Uterus (tissue), 4 donors: ENCODE results near the gene SLC6A6. TPM values are rescaled to one million over a fixed set of nuclear protein-coding genes. Genes with fewer than 3 reads are reported as not detected.

Experiments used
- DNase-seq, 2 donors: peaks; one replicate each; pipeline ENCODE4 v3.0.0-alpha.2; 2019 to 2020
- H3K27ac ChIP-seq, 2 donors: fragments of 200-600 bp; sonication (generic); 1 replicate in 1 of 2; 2 replicates in 1 of 2; pipeline ENCODE4 v1.5.1; 2016 to 2018
- H3K27me3 ChIP-seq, 2 donors: fragments of 200-600 bp; sonication (generic); one replicate each; pipeline ENCODE4 v1.5.1; 2018 to 2019; ENCODE audit warnings: control low read depth in 1 of 2
- H3K36me3 ChIP-seq, 2 donors: fragments of 200-600 bp; sonication (generic); one replicate each; pipeline ENCODE4 v1.5.1; 2019; ENCODE audit warnings: control low read depth in 1 of 2
- H3K4me1 ChIP-seq, 2 donors: fragments of 200-600 bp; sonication (generic); one replicate each; pipeline ENCODE4 v1.5.1; 2018 to 2019; ENCODE audit warnings: control low read depth in 1 of 2
- H3K4me3 ChIP-seq, 2 donors: fragments of 200-600 bp; sonication (generic); 1 replicate in 1 of 2; 2 replicates in 1 of 2; pipeline ENCODE4 v1.5.1; 2018 to 2019; ENCODE audit warnings: mild to moderate bottlenecking in 1 of 2
- H3K9me3 ChIP-seq, 2 donors: fragments of 200-600 bp; sonication (generic); one replicate each; pipeline ENCODE4 v1.5.1; 2019; ENCODE audit warnings: control low read depth in 1 of 2
- POLR2A ChIP-seq, 2 donors: fragments of 450-650 bp; IDR thresholded peaks; one replicate each; pipeline ENCODE4 v1.6.1; 2016; ENCODE audit warnings: antibody characterized with exemption in 2 of 2, mild to moderate bottlenecking in 1 of 2, moderate library complexity in 1 of 2
- intact Hi-C: fragments of 100-400 bp; cut with DNase I; formaldehyde crosslinking; loops from one replicate; pipeline ENCODE4 v1.15.1; 2023; ENCODE audit warnings: low total_unique reads
- total RNA-seq, 4 donors: library from RNA; depleted of rRNA in 3 of 4; stranded (reverse); fragments of >200 nt in 3 of 4; gene quantifications; one replicate each; pipeline versions ENCODE4 v1.1.0 to v1.2.4, GENCODE V29; 2014 to 2023
- TF ChIP-seq, protein P1 (sequence below), 4 experiments: fragments of 200-600 bp in 2 of 4; fragments of 450-650 bp in 2 of 4; sonication (generic) in 2 of 4; IDR thresholded peaks; one replicate each; pipeline ENCODE4 v1.5.1; 2016 to 2019; ENCODE audit warnings: antibody characterized with exemption in 4 of 4, mild to moderate bottlenecking in 2 of 4, moderate library complexity in 1 of 4
- donor health status: DM: yes; HTN: yes; CAD: no.

SLC6A6 gene
- total RNA-seq = 10 to 100 TPM; 15.9 to 37.5 (median 18.0) TPM

DNA sequence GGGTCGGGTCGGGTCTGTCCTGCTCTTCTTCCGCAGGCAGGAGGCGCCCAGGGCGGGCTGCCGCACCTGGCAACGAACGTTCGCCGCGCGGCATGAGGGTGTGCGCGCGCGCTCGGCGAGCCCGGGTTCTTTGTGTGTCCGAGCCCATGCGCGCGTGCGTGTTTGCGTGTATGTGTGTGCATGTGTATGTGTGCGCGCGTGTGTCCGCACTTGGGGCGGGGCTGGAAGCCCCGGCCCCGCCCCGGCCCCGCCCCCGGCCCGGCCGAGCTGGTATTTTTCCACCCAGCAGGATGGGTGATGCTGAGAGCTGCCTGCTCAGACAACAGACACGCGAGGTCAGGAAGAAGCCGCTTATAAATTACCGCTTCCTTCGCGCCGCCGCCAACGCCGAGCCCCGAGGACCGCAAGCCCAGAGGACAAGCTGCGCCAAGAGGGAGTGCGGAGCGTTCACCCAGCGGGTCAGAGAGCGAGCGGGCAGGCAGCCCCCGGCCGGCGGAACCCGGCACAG is at the start of gene SLC6A6:
Gene SLC6A6 (plus strand): TSS at position 303 of the 508 bp plus-strand sequence. CDS start 41,029 bp downstream, outside the sequence.
- TF ChIP-seq, protein P1, sequence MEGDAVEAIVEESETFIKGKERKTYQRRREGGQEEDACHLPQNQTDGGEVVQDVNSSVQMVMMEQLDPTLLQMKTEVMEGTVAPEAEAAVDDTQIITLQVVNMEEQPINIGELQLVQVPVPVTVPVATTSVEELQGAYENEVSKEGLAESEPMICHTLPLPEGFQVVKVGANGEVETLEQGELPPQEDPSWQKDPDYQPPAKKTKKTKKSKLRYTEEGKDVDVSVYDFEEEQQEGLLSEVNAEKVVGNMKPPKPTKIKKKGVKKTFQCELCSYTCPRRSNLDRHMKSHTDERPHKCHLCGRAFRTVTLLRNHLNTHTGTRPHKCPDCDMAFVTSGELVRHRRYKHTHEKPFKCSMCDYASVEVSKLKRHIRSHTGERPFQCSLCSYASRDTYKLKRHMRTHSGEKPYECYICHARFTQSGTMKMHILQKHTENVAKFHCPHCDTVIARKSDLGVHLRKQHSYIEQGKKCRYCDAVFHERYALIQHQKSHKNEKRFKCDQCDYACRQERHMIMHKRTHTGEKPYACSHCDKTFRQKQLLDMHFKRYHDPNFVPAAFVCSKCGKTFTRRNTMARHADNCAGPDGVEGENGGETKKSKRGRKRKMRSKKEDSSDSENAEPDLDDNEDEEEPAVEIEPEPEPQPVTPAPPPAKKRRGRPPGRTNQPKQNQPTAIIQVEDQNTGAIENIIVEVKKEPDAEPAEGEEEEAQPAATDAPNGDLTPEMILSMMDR (IDR thresholded peaks at IDR 0.05) = peak; percentile 17 to 67 (median 52)
- TF ChIP-seq POLR2A (IDR thresholded peaks at IDR 0.05) = peak; percentile 20 to 63
- Histone ChIP-seq H3K4me1 (peaks cover 0 to 14% of the 10 kb centered on the region in 2 donors), H3K4me3 (peak within 1 kb of the TSS; percentile 40 to 97), H3K9me3 (no peaks in the 10 kb centered on the region), H3K27me3 (no peaks in the 10 kb centered on the region), H3K27ac (peak within 1 kb of the TSS; percentile 79 to 97), H3K36me3 (no peaks in the 10 kb centered on the region)
- intact Hi-C loops = loop anchor here (10.0 kb wide), 1 partner anchor 62 kb away; no protein-coding TSS in a partner anchor
- DNase-seq = peak; percentile 94 to 96

DNA sequence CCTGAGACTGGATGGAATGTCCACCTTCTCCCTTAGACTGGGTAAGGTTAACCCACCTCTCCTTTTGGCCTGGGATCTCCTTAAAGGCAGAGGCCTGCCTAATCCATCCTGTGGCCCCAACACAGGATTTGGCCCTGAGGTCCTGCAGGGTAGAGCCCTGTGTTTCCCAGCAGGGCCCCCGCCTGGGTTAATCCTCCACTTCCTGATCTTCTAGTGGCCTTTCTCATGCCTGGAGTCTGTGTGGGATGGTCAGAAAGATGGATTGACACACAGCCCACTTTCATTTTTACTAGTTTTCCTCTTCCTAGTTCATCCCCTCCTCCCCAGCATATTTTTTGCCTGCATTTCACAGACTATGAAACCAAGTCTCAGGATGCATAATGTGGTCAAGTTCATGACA is 48.9 kb upstream of the SLC6A6 start:
- no peaks in the 10 kb centered on the region for H3K27me3 ChIP-seq
- DNase-seq = no peak
- intact Hi-C loops = no loop called here
- no peaks in the 10 kb centered on the region for H3K9me3 ChIP-seq
- no peak overlapping the region for H3K4me3 ChIP-seq
- H3K4me1 ChIP-seq = peaks cover 0 to 5% of the 10 kb centered on the region in 2 donors
- no peak overlapping the region for H3K27ac ChIP-seq
- H3K36me3 ChIP-seq = no peaks in the 10 kb centered on the region
- no peak for TF ChIP-seq POLR2A (IDR thresholded peaks at IDR 0.05)
- TF ChIP-seq, protein P1 (IDR thresholded peaks at IDR 0.05) = no peak

GRCh38 chr3:14357463-14357862 is 44.9 kb upstream of the SLC6A6 start:
- no peak for DNase-seq
- Histone ChIP-seq H3K4me1 (peaks cover 0 to 5% of the 10 kb centered on the region in 2 donors), H3K4me3 (no peak overlapping the region), H3K36me3 (no peaks in the 10 kb centered on the region), H3K27me3 (no peaks in the 10 kb centered on the region), H3K9me3 (no peaks in the 10 kb centered on the region), H3K27ac (peak overlapping the region in 1 of 2 donors; percentile 76)
- TF ChIP-seq, protein P1 (IDR thresholded peaks at IDR 0.05) = no peak
- TF ChIP-seq POLR2A (IDR thresholded peaks at IDR 0.05) = no peak
- intact Hi-C loops = no loop called here

- TF ChIP-seq POLR2A (IDR thresholded peaks at IDR 0.05) = no peak
- TF ChIP-seq, protein P1 (IDR thresholded peaks at IDR 0.05) = no peak
- Histone ChIP-seq H3K4me1 (peaks cover 0 to 5% of the 10 kb centered on the region in 2 donors), H3K9me3 (no peaks in the 10 kb centered on the region), H3K27me3 (no peaks in the 10 kb centered on the region), H3K4me3 (no peak overlapping the region), H3K36me3 (no peaks in the 10 kb centered on the region), H3K27ac (peak overlapping the region; percentile 65 to 76)
- peak; percentile 88 to 93 for DNase-seq
- intact Hi-C loops = no loop called here
These were observed 43.8 kb upstream of the SLC6A6 start for GRCh38 chr3:14358426-14359211.

DNA sequence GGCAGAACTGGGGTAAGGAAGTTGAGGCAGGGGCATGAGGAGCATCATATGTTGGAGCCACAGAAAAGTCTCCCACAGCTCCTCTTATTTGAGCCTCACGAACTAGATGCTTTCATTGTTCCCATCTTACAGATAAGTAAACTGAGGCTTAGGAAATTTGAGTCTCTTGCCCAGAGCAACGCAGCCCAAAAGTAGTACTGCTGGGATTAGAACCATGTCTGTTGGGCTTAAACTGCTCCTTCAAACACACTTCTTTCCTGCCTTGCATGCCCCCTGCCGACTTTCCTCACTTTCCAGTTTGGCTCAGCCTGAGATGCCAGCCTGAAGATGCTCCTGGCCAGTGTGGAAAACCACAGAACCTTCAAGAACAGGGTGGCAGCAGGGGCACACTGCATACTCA is 43.1 kb upstream of the SLC6A6 start:
- Histone ChIP-seq H3K27me3 (no peaks in the 10 kb centered on the region), H3K36me3 (no peaks in the 10 kb centered on the region), H3K4me1 (peaks cover 0 to 5% of the 10 kb centered on the region in 2 donors), H3K4me3 (no peak overlapping the region), H3K27ac (no peak overlapping the region), H3K9me3 (no peaks in the 10 kb centered on the region)
- TF ChIP-seq, protein P1 (IDR thresholded peaks at IDR 0.05) = no peak
- no peak for TF ChIP-seq POLR2A (IDR thresholded peaks at IDR 0.05)
- intact Hi-C loops = no loop called here
- DNase-seq = no peak
